GM18511 (cell line): ENCODE measurements around the gene NTNG1.

Experiments used
- ATAC-seq: cut with Tn5 transposase; IDR thresholded peaks from one replicate; pipeline ENCODE4 v1.9.1; 2021; ENCODE audit warnings: mild to moderate bottlenecking, moderate library complexity; ENCODE audit not compliant: unreplicated experiment

Gene NTNG1

GRCh38 chr1:107389410-107390396, 248.9 kb downstream of the NTNG1 start:
- ATAC-seq, result no peak

- ATAC-seq, result no peak
Observed at GRCh38 chr1:107394301-107394700, 253.5 kb downstream of the NTNG1 start.

GRCh38 chr1:107401704-107402103, 260.9 kb downstream of the NTNG1 start:
- ATAC-seq, result no peak

GRCh38 chr1:107404756-107405155, 263.9 kb downstream of the NTNG1 start:
- no peak for ATAC-seq

- no peak for ATAC-seq
Observed at GRCh38 chr1:107405236-107405635, 264.4 kb downstream of the NTNG1 start.

GRCh38 chr1:107407011-107407410, 266.2 kb downstream of the NTNG1 start:
- ATAC-seq, result no peak

GRCh38 chr1:107413546-107413945, 272.7 kb downstream of the NTNG1 start:
- ATAC-seq, result no peak

GRCh38 chr1:107413951-107414350, 273.1 kb downstream of the NTNG1 start:
- no peak for ATAC-seq

GRCh38 chr1:107414550-107414949, 273.7 kb downstream of the NTNG1 start:
- no peak for ATAC-seq

- no peak for ATAC-seq
Observed at GRCh38 chr1:107415241-107415640, 274.4 kb downstream of the NTNG1 start.

- ATAC-seq, result no peak
Observed at GRCh38 chr1:107419003-107419402, 278.2 kb downstream of the NTNG1 start.

GRCh38 chr1:107422901-107423300, 282.1 kb downstream of the NTNG1 start:
- no peak for ATAC-seq

GRCh38 chr1:107430540-107431228, 289.8 kb downstream of the NTNG1 start:
- peak; percentile 95 for ATAC-seq

GRCh38 chr1:107432108-107432507, 291.3 kb downstream of the NTNG1 start:
- no peak for ATAC-seq

GRCh38 chr1:107433068-107433467, 292.2 kb downstream of the NTNG1 start:
- no peak for ATAC-seq

GRCh38 chr1:107433635-107434360, 293.0 kb downstream of the NTNG1 start:
- ATAC-seq, result no peak

GRCh38 chr1:107434361-107434693, 293.5 kb downstream of the NTNG1 start:
- no peak for ATAC-seq

GRCh38 chr1:107436552-107437241, 295.9 kb downstream of the NTNG1 start:
- no peak for ATAC-seq

GRCh38 chr1:107439567-107439966, 298.7 kb downstream of the NTNG1 start:
- ATAC-seq, result no peak

GRCh38 chr1:107442551-107442950, 301.7 kb downstream of the NTNG1 start:
- ATAC-seq, result no peak

GRCh38 chr1:107443027-107443426, 302.2 kb downstream of the NTNG1 start:
- ATAC-seq, result no peak
